ENCODE results near the gene FLT3LG.

DNA sequence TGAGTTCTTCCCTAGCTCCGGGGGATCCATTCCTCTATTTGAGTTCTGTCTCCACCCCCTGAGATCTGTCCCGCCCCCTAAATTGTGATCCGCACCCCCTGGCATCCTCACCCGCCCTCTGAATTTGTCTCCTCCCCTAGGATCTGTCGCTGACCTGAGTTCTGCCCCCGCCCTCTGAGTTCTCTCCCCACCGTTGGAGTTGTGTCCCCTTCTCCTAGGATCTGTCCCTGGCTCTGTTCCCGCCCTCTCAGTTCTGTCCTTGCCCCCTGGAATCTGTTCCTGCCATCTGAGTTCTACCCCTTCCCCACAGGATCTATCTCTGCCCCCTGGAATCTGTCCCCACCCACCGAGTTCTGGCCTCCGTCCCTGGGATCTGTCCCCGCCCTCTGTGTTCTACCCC is 31.7 kb upstream of the FLT3LG start:
- TF ChIP-seq ZNF274 (IDR thresholded peaks at IDR 0.05; ENCODE audit: low read depth, low read length) (no peak), YY1 (IDR thresholded peaks at IDR 0.05; ENCODE audit: insufficient read depth, insufficient read length) (no peak)
